LNCAP (cell line): ENCODE results near the gene FLAD1.

Experiments
- TF ChIP-seq, protein P1 (sequence below): fragments of 450-650 bp; IDR thresholded peaks from 2 replicates; pipeline ENCODE4 v1.5.1; 2017; ENCODE audit warnings: mild to moderate bottlenecking

The FLAD1 gene

GRCh38 chr1:154982341-154982740 lies 803 bp upstream of the FLAD1 start:
- TF ChIP-seq, protein P1, sequence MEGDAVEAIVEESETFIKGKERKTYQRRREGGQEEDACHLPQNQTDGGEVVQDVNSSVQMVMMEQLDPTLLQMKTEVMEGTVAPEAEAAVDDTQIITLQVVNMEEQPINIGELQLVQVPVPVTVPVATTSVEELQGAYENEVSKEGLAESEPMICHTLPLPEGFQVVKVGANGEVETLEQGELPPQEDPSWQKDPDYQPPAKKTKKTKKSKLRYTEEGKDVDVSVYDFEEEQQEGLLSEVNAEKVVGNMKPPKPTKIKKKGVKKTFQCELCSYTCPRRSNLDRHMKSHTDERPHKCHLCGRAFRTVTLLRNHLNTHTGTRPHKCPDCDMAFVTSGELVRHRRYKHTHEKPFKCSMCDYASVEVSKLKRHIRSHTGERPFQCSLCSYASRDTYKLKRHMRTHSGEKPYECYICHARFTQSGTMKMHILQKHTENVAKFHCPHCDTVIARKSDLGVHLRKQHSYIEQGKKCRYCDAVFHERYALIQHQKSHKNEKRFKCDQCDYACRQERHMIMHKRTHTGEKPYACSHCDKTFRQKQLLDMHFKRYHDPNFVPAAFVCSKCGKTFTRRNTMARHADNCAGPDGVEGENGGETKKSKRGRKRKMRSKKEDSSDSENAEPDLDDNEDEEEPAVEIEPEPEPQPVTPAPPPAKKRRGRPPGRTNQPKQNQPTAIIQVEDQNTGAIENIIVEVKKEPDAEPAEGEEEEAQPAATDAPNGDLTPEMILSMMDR: no peak

- TF ChIP-seq, protein P1: no peak
Measured at GRCh38 chr1:154983776-154984466, 777 bp downstream of the FLAD1 start.

GRCh38 chr1:154987326-154987725 lies 4.2 kb downstream of the FLAD1 start:
- TF ChIP-seq, protein P1: no peak

- TF ChIP-seq, protein P1: no peak; the same call in 1 of the 2 replicates
Measured at GRCh38 chr1:154988058-154988954, 5.2 kb downstream of the FLAD1 start.

DNA sequence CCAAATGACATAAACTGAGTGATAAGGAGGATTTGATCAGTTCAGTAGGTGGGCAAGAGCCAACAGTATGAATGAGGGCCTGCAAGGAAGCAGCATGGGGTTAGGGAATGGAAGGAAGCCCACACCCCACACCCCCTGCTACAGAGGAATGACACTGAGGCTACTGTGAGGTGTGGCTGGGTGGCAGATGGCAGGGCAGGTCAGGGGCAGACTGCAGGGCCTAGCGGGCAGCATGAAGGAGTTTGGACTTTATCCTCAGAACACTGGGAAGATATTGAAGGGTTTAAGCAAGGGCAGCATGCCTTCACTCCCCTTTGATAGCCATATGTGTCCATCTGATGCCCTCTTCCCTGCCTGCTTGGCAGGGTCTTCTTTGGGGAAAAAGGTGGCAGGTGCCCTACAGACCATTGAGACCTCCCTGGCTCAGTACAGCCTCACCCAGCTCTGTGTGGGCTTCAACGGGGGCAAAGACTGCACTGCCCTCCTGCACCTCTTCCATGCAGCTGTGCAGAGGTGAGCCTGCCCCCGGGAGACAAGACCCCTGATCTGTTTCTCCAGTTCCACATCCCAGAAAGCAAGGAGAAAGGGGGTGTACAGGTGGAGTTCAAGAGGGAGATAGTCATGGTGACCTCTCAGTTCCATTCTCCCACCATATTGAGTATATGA lies 6.2 kb downstream of the FLAD1 start:
- TF ChIP-seq, protein P1: no peak

DNA sequence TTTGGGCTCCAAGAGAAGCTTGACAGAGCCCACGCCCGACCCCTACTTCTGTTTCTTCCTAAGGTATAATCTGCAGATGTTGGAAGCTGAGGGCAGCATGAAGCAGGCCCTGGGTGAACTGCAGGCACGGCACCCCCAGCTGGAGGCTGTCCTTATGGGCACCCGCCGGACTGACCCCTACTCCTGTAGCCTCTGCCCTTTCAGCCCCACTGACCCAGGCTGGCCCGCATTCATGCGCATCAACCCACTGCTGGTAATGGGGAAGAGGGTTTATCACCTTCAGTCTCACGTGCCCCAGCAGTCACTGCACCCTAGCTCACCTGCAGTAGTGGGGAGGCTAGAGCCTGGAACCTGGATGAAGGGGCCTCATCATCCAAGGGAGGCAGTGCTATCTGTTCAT lies 7.1 kb downstream of the FLAD1 start:
- TF ChIP-seq, protein P1: no peak

DNA sequence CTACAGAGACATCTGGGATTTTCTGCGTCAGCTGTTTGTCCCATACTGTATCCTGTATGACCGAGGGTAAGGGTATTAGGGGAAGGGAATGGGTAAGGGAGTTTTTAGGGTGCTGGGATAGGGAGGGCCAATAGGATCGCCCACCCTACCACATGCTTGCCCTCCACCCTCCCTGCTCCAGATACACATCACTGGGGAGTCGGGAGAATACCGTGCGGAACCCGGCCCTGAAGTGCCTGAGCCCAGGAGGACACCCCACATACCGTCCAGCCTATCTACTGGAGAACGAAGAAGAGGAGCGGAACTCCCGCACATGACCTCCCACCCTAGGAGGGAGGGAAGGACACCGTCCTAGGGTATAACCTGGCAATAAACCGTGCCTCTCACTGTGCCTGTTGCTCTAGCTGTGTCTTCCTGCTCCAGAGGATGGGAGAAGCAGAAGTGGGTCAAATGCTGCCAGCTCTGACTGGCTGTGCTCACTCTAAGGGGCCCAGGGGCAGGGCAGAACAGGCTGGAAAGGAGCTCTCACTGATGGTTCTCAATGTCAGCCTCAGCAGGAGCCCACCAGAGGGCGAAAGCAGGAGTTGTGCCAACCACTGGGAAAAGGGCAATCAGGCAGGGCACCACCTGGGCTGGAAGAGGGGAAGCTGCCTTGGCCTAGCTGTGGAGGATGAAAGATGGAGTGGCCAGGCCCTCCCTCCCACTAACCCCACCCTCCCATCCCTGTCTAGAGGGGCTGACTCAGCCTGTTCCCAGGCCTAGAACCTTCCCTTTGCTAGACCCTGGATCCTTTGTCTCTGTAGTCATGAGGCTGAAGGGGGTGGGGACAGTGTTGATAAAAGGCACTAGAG lies 9.8 kb downstream of the FLAD1 start:
- TF ChIP-seq, protein P1: 0 out of 2 replicates have a peak, but pooled peaks have one; percentile 13
